ENCODE measurements around the gene HMCN1.

- TF ChIP-seq CTCF (IDR thresholded peaks at IDR 0.05) (no peak), EP300 (IDR thresholded peaks at IDR 0.05) (no peak)
Observed at GRCh38 chr1:185849014-185849413, 114.8 kb downstream of the HMCN1 start.
